ENCODE results near the gene ADH1A.

ADH1A gene

DNA sequence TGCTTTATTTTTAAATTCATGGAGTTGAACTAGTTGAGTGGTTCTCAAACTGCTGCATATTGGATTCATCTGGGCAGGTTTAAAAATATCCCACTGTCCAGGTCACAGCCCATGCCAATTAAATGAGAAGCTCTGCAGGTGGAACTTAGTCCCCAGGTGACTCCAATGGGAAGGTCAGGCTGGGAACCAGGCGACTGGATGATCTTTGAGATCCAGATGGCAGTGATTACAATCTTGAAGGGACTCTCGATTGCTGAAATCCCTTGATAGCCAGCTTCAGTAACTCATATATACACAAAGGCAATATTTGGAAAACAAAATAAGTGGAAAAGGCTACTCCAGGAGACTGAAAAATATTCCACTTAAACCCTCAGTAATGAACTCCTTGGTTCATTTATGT lies 8.1 kb downstream of the ADH1A start:
- no peak overlapping the region for H3K4ac ChIP-seq (ENCODE audit: low read depth in 1 of 2, low read length in 2 of 2)
- no peaks in the 10 kb centered on the region for H3K9me3 ChIP-seq (ENCODE audit: control insufficient read depth, low read length)
- no CpG with 5 or more reads among the region's 2 CpGs for WGBS
- H3K27me3 ChIP-seq (ENCODE audit: control insufficient read depth in 1 of 2, insufficient read depth in 1 of 2, low read length in 2 of 2): no peaks in the 10 kb centered on the region
- no peak overlapping the region for H3K14ac ChIP-seq (ENCODE audit: low read length in 2 of 2)
- H2BK120ac ChIP-seq (ENCODE audit: low read depth, low read length): no peak overlapping the region
- DNase-seq: no peak
- no peak overlapping the region for H2BK12ac ChIP-seq (ENCODE audit: low read length in 2 of 2)
- H3K23ac ChIP-seq (ENCODE audit: low read length in 2 of 2): no peak overlapping the region
- no peak overlapping the region for H2AK5ac ChIP-seq (ENCODE audit: low read length, severe bottlenecking)
- no peak overlapping the region for H3K27ac ChIP-seq (ENCODE audit: low read length, poor library complexity, severe bottlenecking)
- no peaks in the 10 kb centered on the region for H3K4me1 ChIP-seq (ENCODE audit: control insufficient read depth, insufficient read depth, low read depth, low read length)
- H4K8ac ChIP-seq (ENCODE audit: low read length): no peak overlapping the region
- H3K36me3 ChIP-seq (ENCODE audit: control insufficient read depth in 1 of 2, insufficient read depth in 2 of 2, low read depth in 1 of 2, low read length in 2 of 2): no peaks in the 10 kb centered on the region
- H3K9ac ChIP-seq (ENCODE audit: low read length): no peak overlapping the region
- no peak overlapping the region for H3K4me3 ChIP-seq (ENCODE audit: insufficient read depth in 1 of 2, low read depth in 1 of 2, low read length in 2 of 2)
- no peak overlapping the region for H3K18ac ChIP-seq (ENCODE audit: low read depth in 1 of 2, low read length in 2 of 2)
- no peak overlapping the region for H3K4me2 ChIP-seq (ENCODE audit: low read length, poor library complexity, severe bottlenecking)
- no peak overlapping the region for H4K91ac ChIP-seq (ENCODE audit: low read length)
- H2BK15ac ChIP-seq (ENCODE audit: low read depth, poor library complexity, severe bottlenecking): no peak overlapping the region
- no peak overlapping the region for H2BK5ac ChIP-seq (ENCODE audit: low read depth, low read length, poor library complexity, severe bottlenecking)
- H2AFZ ChIP-seq (ENCODE audit: low read depth, low read length): no peak overlapping the region
- H3K79me1 ChIP-seq (replicated peaks; ENCODE audit: low read length, poor library complexity, severe bottlenecking): no peaks in the 10 kb centered on the region

DNA sequence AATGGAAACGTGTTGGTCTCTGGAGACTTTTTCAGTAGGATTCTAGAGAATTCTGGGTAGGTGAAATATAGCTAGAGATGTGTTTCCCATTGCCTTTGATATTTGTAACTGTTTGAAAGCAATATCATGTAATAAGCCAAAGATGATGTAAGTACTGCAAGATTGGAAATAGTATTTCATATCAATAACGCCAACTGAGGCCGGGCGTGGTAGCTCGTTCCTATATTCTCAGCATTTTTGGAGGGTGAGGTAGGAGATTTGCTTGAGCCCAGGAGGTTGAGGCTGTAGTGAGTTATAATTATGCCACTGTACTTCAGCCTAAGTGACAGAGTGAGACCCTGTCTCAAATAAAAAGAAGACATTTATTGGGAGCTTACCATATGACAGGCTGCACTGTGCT lies 9.5 kb downstream of the ADH1A start:
- no peak overlapping the region for H3K9ac ChIP-seq (ENCODE audit: low read length)
- no peaks in the 10 kb centered on the region for H3K4me1 ChIP-seq (ENCODE audit: control insufficient read depth, insufficient read depth, low read depth, low read length)
- no peak for DNase-seq
- H2AFZ ChIP-seq (ENCODE audit: low read depth, low read length): no peak overlapping the region
- H3K23ac ChIP-seq (ENCODE audit: low read length in 2 of 2): no peak overlapping the region
- no peak overlapping the region for H3K4ac ChIP-seq (ENCODE audit: low read depth in 1 of 2, low read length in 2 of 2)
- no peak overlapping the region for H2BK5ac ChIP-seq (ENCODE audit: low read depth, low read length, poor library complexity, severe bottlenecking)
- H3K4me2 ChIP-seq (ENCODE audit: low read length, poor library complexity, severe bottlenecking): no peak overlapping the region
- no peak overlapping the region for H3K18ac ChIP-seq (ENCODE audit: low read depth in 1 of 2, low read length in 2 of 2)
- H2BK120ac ChIP-seq (ENCODE audit: low read depth, low read length): no peak overlapping the region
- H4K91ac ChIP-seq (ENCODE audit: low read length): no peak overlapping the region
- no peaks in the 10 kb centered on the region for H3K36me3 ChIP-seq (ENCODE audit: control insufficient read depth in 1 of 2, insufficient read depth in 2 of 2, low read depth in 1 of 2, low read length in 2 of 2)
- no peak overlapping the region for H3K27ac ChIP-seq (ENCODE audit: low read length, poor library complexity, severe bottlenecking)
- 93% methylated on average over 5 of the region's 5 CpGs for WGBS
- no peaks in the 10 kb centered on the region for H3K79me1 ChIP-seq (replicated peaks; ENCODE audit: low read length, poor library complexity, severe bottlenecking)
- no peaks in the 10 kb centered on the region for H3K9me3 ChIP-seq (ENCODE audit: control insufficient read depth, low read length)
- H2BK12ac ChIP-seq (ENCODE audit: low read length in 2 of 2): no peak overlapping the region
- H2AK5ac ChIP-seq (ENCODE audit: low read length, severe bottlenecking): no peak overlapping the region
- no peak overlapping the region for H3K14ac ChIP-seq (ENCODE audit: low read length in 2 of 2)
- no peak overlapping the region for H2BK15ac ChIP-seq (ENCODE audit: low read depth, poor library complexity, severe bottlenecking)
- no peak overlapping the region for H3K4me3 ChIP-seq (ENCODE audit: insufficient read depth in 1 of 2, low read depth in 1 of 2, low read length in 2 of 2)
- no peak overlapping the region for H4K8ac ChIP-seq (ENCODE audit: low read length)
- H3K27me3 ChIP-seq (ENCODE audit: control insufficient read depth in 1 of 2, insufficient read depth in 1 of 2, low read length in 2 of 2): no peaks in the 10 kb centered on the region

DNA sequence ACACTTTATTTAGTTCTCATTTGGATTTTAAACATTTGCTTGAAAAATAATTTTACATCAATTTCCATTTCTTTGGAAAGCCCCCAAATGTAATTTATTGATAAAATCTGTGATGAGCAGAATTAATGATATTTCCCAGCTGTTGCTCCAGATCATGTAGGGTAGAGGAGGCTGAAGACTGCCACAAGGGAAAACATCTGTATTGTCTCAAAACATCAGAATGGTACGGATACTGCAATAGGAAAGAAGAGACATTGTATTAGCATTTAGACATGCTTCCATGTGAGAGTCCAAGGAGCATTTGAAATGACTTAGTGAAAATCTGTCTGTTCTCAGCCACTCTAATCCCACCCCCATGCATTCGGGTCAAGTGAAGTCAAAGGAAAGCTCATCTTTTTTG lies 14.4 kb downstream of the ADH1A start:
- 83% methylated on average over 1 of the region's 2 CpGs for WGBS
- H2BK120ac ChIP-seq (ENCODE audit: low read depth, low read length): no peak overlapping the region
- H3K79me1 ChIP-seq (replicated peaks; ENCODE audit: low read length, poor library complexity, severe bottlenecking): no peaks in the 10 kb centered on the region
- no peak for DNase-seq
- no peaks in the 10 kb centered on the region for H3K4me1 ChIP-seq (ENCODE audit: control insufficient read depth, insufficient read depth, low read depth, low read length)
- H2BK12ac ChIP-seq (ENCODE audit: low read length in 2 of 2): no peak overlapping the region
- H3K27ac ChIP-seq (ENCODE audit: low read length, poor library complexity, severe bottlenecking): no peak overlapping the region
- no peaks in the 10 kb centered on the region for H3K36me3 ChIP-seq (ENCODE audit: control insufficient read depth in 1 of 2, insufficient read depth in 2 of 2, low read depth in 1 of 2, low read length in 2 of 2)
- no peak overlapping the region for H3K14ac ChIP-seq (ENCODE audit: low read length in 2 of 2)
- H3K9me3 ChIP-seq (ENCODE audit: control insufficient read depth, low read length): no peaks in the 10 kb centered on the region
- no peak overlapping the region for H2AFZ ChIP-seq (ENCODE audit: low read depth, low read length)
- no peak overlapping the region for H4K91ac ChIP-seq (ENCODE audit: low read length)
- H3K4me2 ChIP-seq (ENCODE audit: low read length, poor library complexity, severe bottlenecking): no peak overlapping the region
- H2BK5ac ChIP-seq (ENCODE audit: low read depth, low read length, poor library complexity, severe bottlenecking): no peak overlapping the region
- no peak overlapping the region for H3K18ac ChIP-seq (ENCODE audit: low read depth in 1 of 2, low read length in 2 of 2)
- no peak overlapping the region for H3K23ac ChIP-seq (ENCODE audit: low read length in 2 of 2)
- no peak overlapping the region for H2BK15ac ChIP-seq (ENCODE audit: low read depth, poor library complexity, severe bottlenecking)
- no peak overlapping the region for H4K8ac ChIP-seq (ENCODE audit: low read length)
- no peaks in the 10 kb centered on the region for H3K27me3 ChIP-seq (ENCODE audit: control insufficient read depth in 1 of 2, insufficient read depth in 1 of 2, low read length in 2 of 2)
- no peak overlapping the region for H2AK5ac ChIP-seq (ENCODE audit: low read length, severe bottlenecking)
- H3K4ac ChIP-seq (ENCODE audit: low read depth in 1 of 2, low read length in 2 of 2): no peak overlapping the region
- no peak overlapping the region for H3K4me3 ChIP-seq (ENCODE audit: insufficient read depth in 1 of 2, low read depth in 1 of 2, low read length in 2 of 2)
- H3K9ac ChIP-seq (ENCODE audit: low read length): no peak overlapping the region

GRCh38 chr4:99275885-99276284 lies 14.9 kb downstream of the ADH1A start:
- Histone ChIP-seq H3K27ac (ENCODE audit: low read length, poor library complexity, severe bottlenecking) (no peak overlapping the region), H3K23ac (ENCODE audit: low read length in 2 of 2) (no peak overlapping the region), H3K9ac (ENCODE audit: low read length) (no peak overlapping the region), H4K91ac (ENCODE audit: low read length) (no peak overlapping the region), H2AFZ (ENCODE audit: low read depth, low read length) (no peak overlapping the region), H3K4me1 (ENCODE audit: control insufficient read depth, insufficient read depth, low read depth, low read length) (no peaks in the 10 kb centered on the region), H3K9me3 (ENCODE audit: control insufficient read depth, low read length) (no peaks in the 10 kb centered on the region), H3K4me2 (ENCODE audit: low read length, poor library complexity, severe bottlenecking) (no peak overlapping the region), H3K4me3 (ENCODE audit: insufficient read depth in 1 of 2, low read depth in 1 of 2, low read length in 2 of 2) (no peak overlapping the region), H2BK5ac (ENCODE audit: low read depth, low read length, poor library complexity, severe bottlenecking) (no peak overlapping the region), H3K14ac (ENCODE audit: low read length in 2 of 2) (no peak overlapping the region), H2AK5ac (ENCODE audit: low read length, severe bottlenecking) (no peak overlapping the region), H2BK15ac (ENCODE audit: low read depth, poor library complexity, severe bottlenecking) (no peak overlapping the region), H4K8ac (ENCODE audit: low read length) (no peak overlapping the region), H3K18ac (ENCODE audit: low read depth in 1 of 2, low read length in 2 of 2) (no peak overlapping the region), H2BK120ac (ENCODE audit: low read depth, low read length) (no peak overlapping the region), H2BK12ac (ENCODE audit: low read length in 2 of 2) (no peak overlapping the region), H3K4ac (ENCODE audit: low read depth in 1 of 2, low read length in 2 of 2) (no peak overlapping the region), H3K79me1 (replicated peaks; ENCODE audit: low read length, poor library complexity, severe bottlenecking) (no peaks in the 10 kb centered on the region), H3K27me3 (ENCODE audit: control insufficient read depth in 1 of 2, insufficient read depth in 1 of 2, low read length in 2 of 2) (no peaks in the 10 kb centered on the region), H3K36me3 (ENCODE audit: control insufficient read depth in 1 of 2, insufficient read depth in 2 of 2, low read depth in 1 of 2, low read length in 2 of 2) (no peaks in the 10 kb centered on the region)
- WGBS: 100% methylated on average over 2 of the region's 3 CpGs
- DNase-seq: no peak
